HCT116 (cell line): ENCODE measurements around the gene ARAP1. TPM values are rescaled to one million over a fixed set of nuclear protein-coding genes. Genes with fewer than 3 reads are reported as not detected.
A peak's percentile ranks its signal among the peaks of the same experiment; 100 is the strongest.

Experiments
- ATAC-seq: fragments of 200-7000 bp; cut with Tn5 transposase; 2 replicates; pipeline ENCODE4 v1.9.1; 2020; ENCODE audit warnings: mild to moderate bottlenecking, moderate library complexity
- BruUV-seq: library from RNA; stranded (reverse); fragments of 400-500 nt; replicated peaks from 2 replicates; lab custom pipeline; 2021; lab: Mats Ljungman, UMichigan
- CTCF ChIA-PET: fragments of 300-600 bp; sonication (Branson Sonifier 250); formaldehyde crosslinking; loops from one replicate; lab custom pipeline; 2021; ENCODE audit warnings: antibody characterized with exemption; lab: Charles Lee
- POLR2A ChIA-PET: fragments of 300-600, 350-600 bp; sonication (Branson Sonifier 250); formaldehyde crosslinking; loops from one replicate; lab custom pipeline; 2021; ENCODE audit warnings: antibody characterized with exemption; lab: Charles Lee
- RAD21 ChIA-PET, 2 experiments: fragments of 300-600 bp; sonication (Branson Sonifier 250); formaldehyde crosslinking; loops; one replicate each; lab custom pipeline; 2023; ENCODE audit warnings: low total read pairs in 2 of 2; ENCODE audit not compliant: uncharacterized antibody in 2 of 2, unreplicated experiment in 2 of 2, low non-redundant PET in 1 of 2; lab: Charles Lee
- DNase-seq: peaks from one replicate; pipeline ENCODE4 v3.0.0-alpha.2; 2010; ENCODE audit warnings: low read depth, low spot score
- H2AFZ ChIP-seq: fragments of 200-600 bp; shearing (Covaris generic), sonication (generic); 2 replicates; pipeline ENCODE4 v1.6.1; 2017; ENCODE audit warnings: low read depth, mixed run types, mixed read lengths, antibody characterized with exemption, low read length; ENCODE audit not compliant: poor library complexity, severe bottlenecking
- H3K27ac ChIP-seq: 2 replicates; pipeline ENCODE4 v1.5.1; 2012; ENCODE audit warnings: low read depth, low read length
- H3K27me3 ChIP-seq: fragments of 200-600 bp; sonication (generic); 2 replicates; pipeline ENCODE4 v1.6.1; 2016; ENCODE audit warnings: mixed run types, low read length, mixed read lengths; ENCODE audit not compliant: insufficient read depth
- H3K36me3 ChIP-seq, 2 experiments: fragments of 200-500 bp in 1 of 2; fragments of 200-600 bp in 1 of 2; sonication (Bioruptor generic) in 1 of 2; sonication (generic) in 1 of 2; 2 replicates each; pipeline versions ENCODE4 v1.5.1 to v1.6.1; 2014 to 2016; ENCODE audit warnings: low read length in 2 of 2, inconsistent platforms in 1 of 2, mixed read lengths in 1 of 2, mixed run types in 1 of 2; ENCODE audit not compliant: insufficient read depth in 2 of 2, control insufficient read depth in 1 of 2
- H3K4me1 ChIP-seq, 2 experiments: fragments of 200-600 bp in 1 of 2; sonication (generic) in 1 of 2; 2 replicates each; pipeline versions ENCODE4 v1.5.1 to v1.6.1; 2012 to 2017; ENCODE audit warnings: low read length in 2 of 2, inconsistent platforms in 1 of 2, mild to moderate bottlenecking in 1 of 2, mixed read lengths in 1 of 2, mixed run types in 1 of 2, moderate library complexity in 1 of 2; ENCODE audit not compliant: insufficient read depth in 2 of 2, control insufficient read depth in 1 of 2
- H3K4me2 ChIP-seq: fragments of 200-600 bp; sonication (generic); 2 replicates; pipeline ENCODE4 v1.6.1; 2017; ENCODE audit warnings: mixed run types, low read length, mixed read lengths
- H3K4me3 ChIP-seq, 2 experiments: fragments of 200-600 bp in 1 of 2; sonication (generic) in 1 of 2; replicated peaks in 1 of 2; 2 replicates each; pipeline ENCODE4 v1.5.1; 2011 to 2016; ENCODE audit warnings: low read length in 2 of 2, control low read depth in 1 of 2, low read depth in 1 of 2, mild to moderate bottlenecking in 1 of 2, mixed read lengths in 1 of 2, mixed run types in 1 of 2
- H3K79me2 ChIP-seq: fragments of 200-600 bp; sonication (generic); 2 replicates; pipeline ENCODE4 v1.6.1; 2017; ENCODE audit warnings: mild to moderate bottlenecking, mixed run types, low read length, moderate library complexity, mixed read lengths; ENCODE audit not compliant: insufficient read depth
- H3K9ac ChIP-seq: fragments of 200-600 bp; sonication (generic); 2 replicates; pipeline ENCODE4 v1.6.1; 2016; ENCODE audit warnings: low read length, mixed read lengths
- H3K9me2 ChIP-seq: fragments of 200-600 bp; sonication (generic), shearing (Covaris generic); 2 replicates; pipeline ENCODE4 v1.6.1; 2017; ENCODE audit warnings: mixed run types, mild to moderate bottlenecking, moderate library complexity; ENCODE audit not compliant: insufficient read depth
- H3K9me3 ChIP-seq, 2 experiments: fragments of 200-500 bp in 1 of 2; fragments of 200-600 bp in 1 of 2; sonication (Bioruptor generic) in 1 of 2; sonication (generic) in 1 of 2; 2 replicates each; pipeline ENCODE4 v1.6.1; 2014 to 2017; ENCODE audit warnings: low read length in 2 of 2, mixed read lengths in 2 of 2, inconsistent platforms in 1 of 2, low read depth in 1 of 2, mild to moderate bottlenecking in 1 of 2, mixed run types in 1 of 2, moderate library complexity in 1 of 2; ENCODE audit not compliant: control insufficient read depth in 1 of 2, insufficient read depth in 1 of 2
- H4K20me1 ChIP-seq: fragments of 200-600 bp; sonication (generic), shearing (Covaris generic); 2 replicates; pipeline ENCODE4 v1.6.1; 2017; ENCODE audit warnings: mixed run types, mild to moderate bottlenecking, moderate library complexity; ENCODE audit not compliant: insufficient read depth
- ATF3 ChIP-seq: IDR thresholded peaks from 2 replicates; pipeline ENCODE4 v1.6.1; 2012
- CBX3 ChIP-seq: IDR thresholded peaks from 2 replicates; pipeline ENCODE4 v1.6.1; 2012; ENCODE audit warnings: low read depth
- CEBPB ChIP-seq: IDR thresholded peaks from 2 replicates; pipeline ENCODE4 v1.6.1; 2012; ENCODE audit warnings: low read depth
- CTCF ChIP-seq, 3 experiments: fragments of 200-600 bp in 1 of 3; sonication (generic) in 1 of 3; IDR thresholded peaks in 2 of 3; conservative IDR thresholded peaks in 1 of 3; 2 replicates each; pipeline ENCODE4 v1.5.1; 2012 to 2017; ENCODE audit warnings: low read depth in 2 of 3, low read length in 2 of 3, antibody characterized with exemption in 1 of 3, borderline replicate concordance in 1 of 3, control low read depth in 1 of 3, mild to moderate bottlenecking in 1 of 3, mixed read lengths in 1 of 3, mixed run types in 1 of 3, moderate library complexity in 1 of 3; ENCODE audit not compliant: insufficient read depth in 1 of 3
- EGR1 ChIP-seq: IDR thresholded peaks from 2 replicates; pipeline ENCODE4 v1.6.1; 2012; ENCODE audit warnings: low read depth
- ELF1 ChIP-seq: IDR thresholded peaks from 2 replicates; pipeline ENCODE4 v1.6.1; 2012; ENCODE audit warnings: low read depth, borderline replicate concordance
- EZH2 ChIP-seq: fragments of 200-600 bp; sonication (generic); IDR thresholded peaks from 2 replicates; pipeline ENCODE4 v1.6.1; 2017; ENCODE audit warnings: antibody characterized with exemption, mixed run types
- EZH2phosphoT487 ChIP-seq: fragments of 200-600 bp; IDR thresholded peaks from 2 replicates; pipeline ENCODE4 v1.6.1; 2018; ENCODE audit warnings: antibody characterized with exemption, borderline replicate concordance
- FOSL1 ChIP-seq: IDR thresholded peaks from 2 replicates; pipeline ENCODE4 v1.6.1; 2012; ENCODE audit warnings: low read depth
- JUND ChIP-seq: IDR thresholded peaks from 2 replicates; pipeline ENCODE4 v1.6.1; 2012
- MAX ChIP-seq: IDR thresholded peaks from 2 replicates; pipeline ENCODE4 v1.6.1; 2012
- POLR2A ChIP-seq: IDR thresholded peaks from 2 replicates; pipeline ENCODE4 v1.7.0; 2011; ENCODE audit warnings: borderline replicate concordance; ENCODE audit not compliant: insufficient read depth, insufficient read length; ENCODE audit errors: extremely low read depth
- RAD21 ChIP-seq: IDR thresholded peaks from 2 replicates; pipeline ENCODE4 v1.6.1; 2012; ENCODE audit warnings: low read depth, mild to moderate bottlenecking
- REST ChIP-seq: IDR thresholded peaks from 2 replicates; pipeline ENCODE4 v1.6.1; 2012; ENCODE audit warnings: low read depth
- SIN3A ChIP-seq: IDR thresholded peaks from 2 replicates; pipeline ENCODE4 v1.6.1; 2012; ENCODE audit warnings: low read depth
- SRF ChIP-seq: IDR thresholded peaks from 2 replicates; pipeline ENCODE4 v1.6.1; 2012; ENCODE audit warnings: low read depth
- TCF7L2 ChIP-seq: IDR thresholded peaks from 2 replicates; pipeline ENCODE4 v1.7.0; 2011; ENCODE audit warnings: borderline replicate concordance, inconsistent platforms; ENCODE audit not compliant: insufficient read depth, insufficient read length; ENCODE audit errors: extremely low read depth
- YY1 ChIP-seq: IDR thresholded peaks from 2 replicates; pipeline ENCODE4 v1.6.1; 2011; ENCODE audit warnings: low read length, low read depth, moderate library complexity, mild to moderate bottlenecking; ENCODE audit not compliant: insufficient replicate concordance; ENCODE audit errors: extremely low read depth
- ZFX ChIP-seq: fragments of 450-650 bp; IDR thresholded peaks from 2 replicates; pipeline ENCODE4 v1.6.1; 2017
- ZNF274 ChIP-seq: fragments of 200-500 bp; sonication (Bioruptor generic); IDR thresholded peaks from 2 replicates; pipeline ENCODE4 v1.6.1; 2014; ENCODE audit warnings: mild to moderate bottlenecking, low read depth, low read length, inconsistent platforms
- intact Hi-C: fragments of 100-400 bp; cut with micrococcal nuclease; formaldehyde crosslinking; loops from 2 replicates; pipeline ENCODE4 v1.10.0; 2022
- total RNA-seq: library from RNA; stranded (reverse); gene quantifications from one replicate; pipeline ENCODE4 v1.2.1, GENCODE V29; 2021; ENCODE audit not compliant: unreplicated experiment

ARAP1 gene
- total RNA-seq, 1 experiment from 2014 or later, result 57.4 TPM

GRCh38 chr11:72721689-72722049 lies 30.5 kb downstream of the ARAP1 start (continued):
- TF ChIP-seq ATF3, result no peak
- no peak for TF ChIP-seq CBX3

- ATAC-seq (no peak), DNase-seq (no peak)
- peak overlapping the region; percentile 69 for H3K9ac ChIP-seq
- H3K4me2 ChIP-seq, result peak overlapping the region; percentile 94
- no peaks in the 10 kb centered on the region for H3K9me2 ChIP-seq
- POLR2A ChIA-PET, result interaction anchor here (1.7 kb wide), 1 partner anchor 29 kb away, joined by 3 read pairs; no protein-coding TSS in a partner anchor
- RAD21 ChIA-PET, result no interaction called here
- peaks cover 25% of the 10 kb centered on the region for H3K79me2 ChIP-seq
- H4K20me1 ChIP-seq, result no peaks in the 10 kb centered on the region
- BruUV-seq, result no TSS peak
- H3K4me1 ChIP-seq, result peaks cover 8 to 21% of the 10 kb centered on the region in 2 experiments
- intact Hi-C loops, result no loop called here
- H3K27ac ChIP-seq, result peak overlapping the region; percentile 71
- no peak overlapping the region for H2AFZ ChIP-seq
- H3K9me3 ChIP-seq, result no peaks in the 10 kb centered on the region
- H3K36me3 ChIP-seq, result no peaks in the 10 kb centered on the region; a peak in 1 of 4 replicates
- peak overlapping the region; percentile 57 to 64 for H3K4me3 ChIP-seq
- CTCF ChIA-PET, result no interaction called here
- H3K27me3 ChIP-seq, result no peaks in the 10 kb centered on the region
- no peak for TF ChIP-seq JUND
- no peak for TF ChIP-seq CBX3
- no peak for TF ChIP-seq REST
- no peak for TF ChIP-seq SRF
- TF ChIP-seq CTCF (IDR thresholded peaks at IDR 0.05 in 2 of 3, conservative IDR thresholded peaks at IDR 0.05 in 1 of 3; ENCODE audit: borderline replicate concordance in 1 of 3, insufficient read depth in 1 of 3, low read depth in 2 of 3, low read length in 2 of 3), result no peak
- no peak for TF ChIP-seq FOSL1
- TF ChIP-seq MAX, result no peak
- TF ChIP-seq ELF1, result no peak
- TF ChIP-seq SIN3A, result no peak
- TF ChIP-seq RAD21, result no peak
- no peak for TF ChIP-seq EGR1
- no peak for TF ChIP-seq TCF7L2
- no peak for TF ChIP-seq CEBPB
- TF ChIP-seq EZH2phosphoT487, result no peak
- TF ChIP-seq ZNF274, result no peak
- TF ChIP-seq POLR2A, result no peak
- TF ChIP-seq ZFX, result no peak
- no peak for TF ChIP-seq EZH2
- no peak for TF ChIP-seq YY1
These were observed 30.9 kb downstream of the ARAP1 start for GRCh38 chr11:72721276-72721675.
